HEK293 (cell line): ENCODE results near the gene MCM6.
"Not testable (repeated sequence)": the region's sequence is repeated elsewhere in the genome, so short reads cannot be mapped to it uniquely, and the experiment has no call there.

Experiments used
- ZBTB8A ChIP-seq: fragments of 450-650 bp; formaldehyde crosslinking; IDR thresholded peaks from 2 replicates; pipeline ENCODE4 v1.5.1; 2016; ENCODE audit warnings: missing biosample characterization, missing genetic modification characterization
- ZNF121 ChIP-seq: fragments of 450-650 bp; formaldehyde crosslinking; IDR thresholded peaks from 2 replicates; pipeline ENCODE4 v1.5.1; 2016; ENCODE audit warnings: missing biosample characterization, missing genetic modification characterization
- ZNF239 ChIP-seq: fragments of 450-650 bp; formaldehyde crosslinking; IDR thresholded peaks from 2 replicates; pipeline ENCODE4 v1.5.1; 2016; ENCODE audit warnings: missing biosample characterization, missing genetic modification characterization
- ZNF24 ChIP-seq: fragments of 450-650 bp; formaldehyde crosslinking; IDR thresholded peaks from 2 replicates; pipeline ENCODE4 v1.5.1; 2016; ENCODE audit warnings: missing biosample characterization, missing genetic modification characterization
- ZNF501 ChIP-seq: fragments of 450-650 bp; formaldehyde crosslinking; IDR thresholded peaks from 2 replicates; pipeline ENCODE4 v1.5.1; 2016; ENCODE audit warnings: missing biosample characterization, missing genetic modification characterization
- ZNF529 ChIP-seq: fragments of 450-650 bp; formaldehyde crosslinking; IDR thresholded peaks from 2 replicates; pipeline ENCODE4 v1.5.1; 2017; ENCODE audit warnings: missing genetic modification characterization, missing biosample characterization; ENCODE audit not compliant: insufficient replicate concordance
- TF ChIP-seq, protein P1 (sequence below): IDR thresholded peaks from 2 replicates; pipeline ENCODE4 v1.6.1; 2011; ENCODE audit warnings: mild to moderate bottlenecking, low read depth, low read length, borderline replicate concordance
- TF ChIP-seq, protein P2 (sequence below): fragments of 450-650 bp; formaldehyde crosslinking; IDR thresholded peaks from 2 replicates; pipeline ENCODE4 v1.5.1; 2016; ENCODE audit warnings: missing biosample characterization, missing genetic modification characterization

DNA sequence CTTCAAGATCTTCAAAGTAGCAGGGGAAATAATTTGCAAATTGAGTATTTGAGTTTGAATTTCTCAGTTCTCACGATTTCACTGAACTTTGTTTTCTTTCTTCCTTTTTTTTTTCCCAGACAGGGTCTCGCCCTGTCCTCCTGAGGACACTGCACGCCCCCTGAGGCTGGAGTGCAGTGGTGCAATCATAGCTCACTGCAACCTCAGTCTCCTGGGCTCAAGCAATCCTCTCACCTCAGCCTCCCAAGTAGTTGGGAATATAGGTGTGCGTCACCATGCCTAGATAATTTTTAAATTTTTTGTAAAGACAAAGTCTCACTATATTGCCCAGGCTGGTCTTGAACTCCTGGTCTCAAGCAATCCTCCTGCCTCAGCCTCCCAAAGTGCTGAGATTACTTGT is 80.6 kb downstream of the MCM6 start:
- not testable (repeated sequence) for TF ChIP-seq ZNF529; ZNF239 (tag by site-specific recombination); ZNF24 (tag by site-specific recombination); ZNF121 (tag by site-specific recombination); ZNF501; ZBTB8A (tag by site-specific recombination)
- TF ChIP-seq, protein P1, sequence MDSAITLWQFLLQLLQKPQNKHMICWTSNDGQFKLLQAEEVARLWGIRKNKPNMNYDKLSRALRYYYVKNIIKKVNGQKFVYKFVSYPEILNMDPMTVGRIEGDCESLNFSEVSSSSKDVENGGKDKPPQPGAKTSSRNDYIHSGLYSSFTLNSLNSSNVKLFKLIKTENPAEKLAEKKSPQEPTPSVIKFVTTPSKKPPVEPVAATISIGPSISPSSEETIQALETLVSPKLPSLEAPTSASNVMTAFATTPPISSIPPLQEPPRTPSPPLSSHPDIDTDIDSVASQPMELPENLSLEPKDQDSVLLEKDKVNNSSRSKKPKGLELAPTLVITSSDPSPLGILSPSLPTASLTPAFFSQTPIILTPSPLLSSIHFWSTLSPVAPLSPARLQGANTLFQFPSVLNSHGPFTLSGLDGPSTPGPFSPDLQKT = not testable (repeated sequence)
- TF ChIP-seq, protein P2, sequence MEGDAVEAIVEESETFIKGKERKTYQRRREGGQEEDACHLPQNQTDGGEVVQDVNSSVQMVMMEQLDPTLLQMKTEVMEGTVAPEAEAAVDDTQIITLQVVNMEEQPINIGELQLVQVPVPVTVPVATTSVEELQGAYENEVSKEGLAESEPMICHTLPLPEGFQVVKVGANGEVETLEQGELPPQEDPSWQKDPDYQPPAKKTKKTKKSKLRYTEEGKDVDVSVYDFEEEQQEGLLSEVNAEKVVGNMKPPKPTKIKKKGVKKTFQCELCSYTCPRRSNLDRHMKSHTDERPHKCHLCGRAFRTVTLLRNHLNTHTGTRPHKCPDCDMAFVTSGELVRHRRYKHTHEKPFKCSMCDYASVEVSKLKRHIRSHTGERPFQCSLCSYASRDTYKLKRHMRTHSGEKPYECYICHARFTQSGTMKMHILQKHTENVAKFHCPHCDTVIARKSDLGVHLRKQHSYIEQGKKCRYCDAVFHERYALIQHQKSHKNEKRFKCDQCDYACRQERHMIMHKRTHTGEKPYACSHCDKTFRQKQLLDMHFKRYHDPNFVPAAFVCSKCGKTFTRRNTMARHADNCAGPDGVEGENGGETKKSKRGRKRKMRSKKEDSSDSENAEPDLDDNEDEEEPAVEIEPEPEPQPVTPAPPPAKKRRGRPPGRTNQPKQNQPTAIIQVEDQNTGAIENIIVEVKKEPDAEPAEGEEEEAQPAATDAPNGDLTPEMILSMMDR (tag by site-specific recombination) = not testable (repeated sequence)
